NCI-H2227 (cell line): ENCODE measurements around the gene ZDHHC22.

Experiments used
- DNase-seq: peaks from one replicate; lab custom pipeline; 2025; ENCODE audit not compliant: unreplicated experiment; lab: John Stamatoyannopoulos, UW

The ZDHHC22 gene

GRCh38 chr14:77085538-77085937, 56.1 kb downstream of the ZDHHC22 start:
- no peak for DNase-seq

GRCh38 chr14:77084985-77085384, 56.6 kb downstream of the ZDHHC22 start:
- DNase-seq = no peak

DNA sequence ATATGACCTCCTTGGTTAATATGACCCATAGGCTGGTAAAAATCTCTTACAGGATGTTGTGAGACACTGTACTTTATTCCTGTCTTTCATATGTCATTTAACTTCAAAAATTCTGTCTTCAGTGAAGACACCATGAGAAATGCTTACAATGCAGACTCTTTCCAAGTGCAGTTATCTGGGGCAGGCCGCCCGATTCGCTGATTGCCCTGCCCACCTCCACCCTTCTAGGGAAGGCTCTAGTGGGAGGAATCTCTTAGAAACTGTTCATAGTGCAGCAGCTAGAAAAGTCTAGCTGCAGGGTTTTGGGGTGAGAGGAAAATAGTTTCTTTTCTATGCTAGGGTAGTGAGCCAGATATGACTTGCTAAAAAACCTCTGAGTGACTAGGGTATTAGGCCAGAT, 58.5 kb downstream of the ZDHHC22 start:
- no peak for DNase-seq

- no peak for DNase-seq
Observed at GRCh38 chr14:77082356-77082755, 59.2 kb downstream of the ZDHHC22 start.
